HG03139 (cell line): ENCODE measurements around the gene UMAD1.

Experiments
- ATAC-seq: cut with Tn5 transposase; IDR thresholded peaks from one replicate; pipeline ENCODE4 v1.9.1; 2021; ENCODE audit not compliant: unreplicated experiment

The UMAD1 gene

DNA sequence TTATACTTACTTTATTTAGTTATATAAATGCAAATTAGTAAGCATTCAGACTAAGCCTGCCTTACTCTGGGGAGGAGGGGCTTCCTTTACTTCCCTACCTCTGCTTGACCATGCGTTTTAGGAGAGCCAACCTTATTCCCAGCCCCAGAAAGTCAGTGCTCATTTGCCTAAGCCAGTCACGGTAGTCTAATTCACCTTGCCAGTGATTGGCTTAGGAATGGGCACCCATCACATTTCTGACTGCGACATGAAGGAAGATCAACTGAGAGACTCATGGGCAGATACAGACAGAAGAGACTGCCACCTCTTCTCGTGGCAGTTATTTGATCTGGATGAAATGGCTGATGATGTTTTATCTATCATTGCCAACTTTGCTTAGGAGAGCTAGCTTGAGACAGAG, 48.4 kb downstream of the UMAD1 start:
- no peak for ATAC-seq

GRCh38 chr7:7693881-7694280, 53.3 kb downstream of the UMAD1 start:
- ATAC-seq = no peak

DNA sequence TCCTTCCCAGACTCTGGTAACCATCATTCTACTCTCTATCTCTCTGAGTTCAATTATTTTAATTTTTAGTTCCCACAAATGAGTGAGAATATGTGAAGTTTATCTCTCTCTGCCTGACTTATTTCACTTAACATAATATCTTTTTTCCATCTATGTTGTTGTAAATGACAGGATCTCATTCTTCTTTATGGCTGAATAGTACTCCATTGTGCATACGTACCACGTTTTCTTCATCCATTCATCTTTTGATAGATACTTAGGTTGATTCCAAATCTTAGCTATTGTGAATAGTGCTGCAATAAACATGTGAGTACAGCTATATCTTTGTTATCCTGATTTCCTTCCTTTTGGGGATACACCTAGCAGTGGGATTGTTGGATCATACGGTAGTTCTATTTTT, 54.0 kb downstream of the UMAD1 start:
- no peak for ATAC-seq

DNA sequence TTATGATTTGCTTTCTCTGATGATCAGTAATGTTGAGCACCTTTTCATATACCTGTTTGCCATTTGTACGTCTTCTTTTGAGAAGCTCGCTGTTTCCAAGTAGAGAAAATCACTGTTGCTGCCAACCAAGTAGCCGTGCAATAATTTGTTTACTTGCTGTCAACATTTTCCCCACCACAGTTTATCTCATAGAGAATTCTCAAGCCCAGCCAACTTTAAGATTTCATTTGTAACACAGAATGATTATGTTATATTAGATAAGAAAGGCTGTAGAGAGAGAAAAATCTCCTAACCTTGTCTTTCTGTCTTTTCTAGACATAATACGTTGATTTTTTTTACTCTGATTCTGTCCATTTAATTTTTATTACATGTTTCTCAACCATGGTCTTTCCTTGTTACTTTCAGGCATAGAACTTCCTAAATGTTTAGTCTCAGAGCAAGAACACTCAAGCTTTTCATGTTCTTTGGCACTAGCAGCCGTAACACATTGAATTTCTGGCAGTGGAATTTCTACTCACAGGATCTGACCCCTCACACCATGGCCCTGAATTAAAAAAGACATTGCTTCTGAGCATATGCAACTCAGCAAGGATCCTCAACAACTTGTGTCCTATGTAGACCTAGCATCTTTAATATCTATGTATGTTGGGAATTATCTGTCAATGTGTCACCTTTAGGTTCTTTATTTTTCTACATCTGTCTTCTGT, 54.7 kb downstream of the UMAD1 start:
- ATAC-seq = no peak

GRCh38 chr7:7696458-7697119, 56.0 kb downstream of the UMAD1 start:
- no peak for ATAC-seq

GRCh38 chr7:7698930-7699329, 58.4 kb downstream of the UMAD1 start:
- no peak for ATAC-seq

- ATAC-seq = no peak
These were observed 58.8 kb downstream of the UMAD1 start for GRCh38 chr7:7699380-7699779.

DNA sequence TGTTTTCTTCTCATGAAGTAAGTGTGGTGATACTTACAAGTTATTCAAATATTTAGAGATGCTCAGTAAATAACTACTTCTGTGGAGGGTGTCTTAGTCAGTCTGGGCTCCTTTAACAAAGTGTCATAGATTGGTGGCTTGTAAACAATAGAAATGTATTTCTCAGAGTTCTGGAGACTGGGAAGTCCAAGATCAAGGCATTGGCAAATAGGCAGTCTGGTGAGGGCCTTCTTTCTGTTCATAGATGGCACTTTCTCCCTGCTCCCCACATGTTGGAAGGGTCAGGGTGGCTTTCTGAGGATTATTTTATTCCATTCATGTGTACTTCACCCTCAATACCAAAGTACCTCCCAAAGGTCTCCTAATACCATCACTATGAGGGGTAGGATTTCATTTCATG, 59.4 kb downstream of the UMAD1 start:
- no peak for ATAC-seq

GRCh38 chr7:7701527-7701926, 61.0 kb downstream of the UMAD1 start:
- ATAC-seq = no peak

DNA sequence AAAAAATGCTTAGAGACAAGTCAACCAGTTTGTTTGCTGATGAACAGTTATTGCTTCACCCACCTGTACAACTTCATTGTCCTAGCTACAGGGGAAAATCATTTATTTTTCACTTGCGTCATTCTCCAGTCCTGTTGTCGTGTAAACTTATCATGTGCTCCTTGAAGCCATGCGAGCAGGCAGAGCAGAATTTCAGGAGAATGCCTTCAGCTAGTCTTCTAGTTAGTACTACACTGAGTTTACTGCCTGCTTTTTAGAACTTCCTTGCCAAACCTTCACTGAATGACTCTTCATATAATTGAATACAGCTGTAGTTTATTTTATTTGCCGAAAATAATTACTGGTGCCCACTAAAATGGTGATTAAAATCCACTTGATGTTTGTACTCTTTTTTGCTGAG, 62.3 kb downstream of the UMAD1 start:
- ATAC-seq = no peak

GRCh38 chr7:7703427-7703826, 62.9 kb downstream of the UMAD1 start:
- no peak for ATAC-seq

DNA sequence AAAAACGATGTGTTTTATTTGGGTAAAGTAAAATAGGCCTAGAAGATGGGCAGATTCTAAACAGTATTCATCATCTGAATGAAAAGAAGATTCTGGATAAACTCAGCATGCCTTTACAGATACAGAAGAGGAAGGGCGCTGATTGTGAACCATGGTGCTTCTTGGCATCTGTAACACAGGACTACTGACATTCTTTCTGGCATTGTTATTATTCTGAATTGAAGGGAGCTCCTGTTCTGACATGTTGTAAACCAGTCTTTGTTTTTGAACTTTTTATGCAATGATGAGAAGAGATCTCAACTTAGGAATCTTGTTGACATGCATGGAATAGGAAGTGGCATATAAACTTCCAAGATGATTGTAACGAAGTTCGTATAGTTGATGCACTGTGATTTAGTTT, 64.3 kb downstream of the UMAD1 start:
- no peak for ATAC-seq

GRCh38 chr7:7705318-7705717, 64.8 kb downstream of the UMAD1 start:
- ATAC-seq = no peak

DNA sequence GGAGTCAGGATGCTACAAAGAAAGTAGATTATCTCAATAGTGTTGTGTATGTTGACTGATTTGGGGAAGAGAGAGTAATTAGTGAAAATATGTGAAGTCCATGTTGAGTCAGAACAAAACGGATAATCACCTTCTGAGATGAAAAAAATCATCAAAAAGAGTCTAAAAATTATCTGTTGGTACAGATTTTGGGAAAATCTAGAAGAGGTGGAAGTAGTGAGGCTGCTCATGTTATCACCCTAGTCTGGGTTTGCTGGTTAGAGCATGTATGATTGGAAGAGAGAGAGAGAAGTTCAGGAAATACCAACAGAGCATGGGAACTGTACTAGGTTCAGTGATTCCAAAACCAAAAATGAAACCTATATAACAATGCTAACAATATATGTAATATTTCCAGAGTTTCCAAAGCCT, 65.6 kb downstream of the UMAD1 start:
- peak; percentile 58 for ATAC-seq

GRCh38 chr7:7706556-7707172, 66.1 kb downstream of the UMAD1 start:
- ATAC-seq = no peak

GRCh38 chr7:7707246-7707645, 66.7 kb downstream of the UMAD1 start:
- no peak for ATAC-seq

DNA sequence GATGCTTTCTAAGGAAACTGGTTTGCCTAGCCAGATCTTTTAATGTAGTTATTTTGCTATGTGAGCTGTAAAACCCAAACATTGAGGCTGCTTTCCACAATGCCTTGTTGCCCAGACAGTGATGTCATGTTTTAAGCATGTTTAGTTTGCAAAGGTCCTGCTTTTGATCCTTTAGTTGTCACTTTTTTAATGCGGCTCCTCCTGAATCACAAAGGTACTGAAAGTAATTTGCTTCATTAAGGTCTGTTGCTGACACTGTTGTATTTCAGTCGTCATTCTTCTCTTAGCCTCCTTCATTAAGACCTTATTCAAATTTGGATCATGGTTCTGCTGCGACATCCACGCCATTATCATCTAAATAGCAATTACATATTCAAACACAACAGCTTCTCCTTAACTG, 67.3 kb downstream of the UMAD1 start:
- no peak for ATAC-seq

DNA sequence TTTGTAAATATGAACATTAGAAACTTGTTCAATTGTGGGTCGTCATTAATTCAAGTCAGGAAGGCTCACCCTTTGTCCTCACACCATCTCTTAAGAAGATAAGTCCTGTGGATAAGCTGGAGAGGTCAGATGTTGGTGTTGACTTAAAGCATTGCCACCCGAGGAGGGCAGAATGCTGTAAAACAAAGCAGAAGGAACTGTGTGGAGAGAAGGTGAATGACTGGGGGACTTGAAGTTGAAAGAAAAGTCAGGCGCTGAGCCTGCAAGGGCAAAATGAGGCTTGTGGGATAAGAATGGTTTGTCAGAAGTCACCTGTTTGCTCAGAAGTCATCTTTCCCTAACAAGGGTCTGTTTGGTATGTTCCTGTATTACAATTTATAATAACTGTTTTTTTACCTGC, 68.7 kb downstream of the UMAD1 start:
- ATAC-seq = no peak

DNA sequence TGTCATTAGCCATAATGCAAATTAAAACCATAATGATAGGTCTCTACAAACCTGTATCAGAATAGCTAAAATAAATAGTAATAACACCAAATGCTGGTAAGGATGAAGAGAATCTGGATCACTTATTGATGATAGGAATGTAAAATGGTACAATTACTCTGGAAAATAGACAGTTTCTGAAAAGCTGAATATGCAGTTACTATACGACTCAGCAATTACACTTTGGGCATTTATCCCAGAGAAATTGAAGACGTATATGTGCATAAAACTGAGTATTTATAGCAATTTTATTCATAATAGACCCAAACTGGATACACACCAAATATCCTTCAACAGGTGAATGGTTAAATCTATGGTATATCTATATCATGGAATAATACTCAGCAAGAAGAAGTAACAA, 69.9 kb downstream of the UMAD1 start:
- ATAC-seq = no peak

- no peak for ATAC-seq
These were observed 73.2 kb downstream of the UMAD1 start for GRCh38 chr7:7713730-7714129.

- ATAC-seq = no peak
These were observed 77.9 kb downstream of the UMAD1 start, which contains the start of gene RPA3 for GRCh38 chr7:7718492-7718891. Gene RPA3, minus strand, starts transcription at chr7:7718607. Its CDS starts 78,189 bp downstream, at chr7:7640418.

DNA sequence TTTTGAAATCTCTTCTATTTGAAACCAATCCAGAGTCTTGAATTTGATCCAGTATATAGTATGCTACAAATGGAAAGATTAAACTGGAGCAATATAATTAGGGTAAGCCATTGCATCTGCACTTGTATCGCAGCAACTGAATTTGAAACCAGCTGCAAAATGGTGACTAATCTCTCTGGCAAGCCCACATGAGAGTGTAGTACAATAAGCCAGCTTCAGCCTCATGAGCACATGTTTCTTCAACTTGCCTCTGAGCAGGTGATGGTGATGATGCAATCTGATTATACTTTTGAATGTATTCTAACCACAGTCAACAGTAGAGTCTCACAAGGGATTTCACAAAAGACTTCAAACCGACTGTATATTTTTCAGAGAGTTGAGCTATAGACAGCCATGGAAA, 78.7 kb downstream of the UMAD1 start:
- peak; percentile 86 for ATAC-seq
